Activated CD8-positive, alpha-beta memory T cell treated with anti-CD3 and anti-CD28 coated beads, Interleukin-2, amount 50 U/mL, for 1 hour (primary cell): ENCODE results near the gene DNPH1.

Experiments used
- DNase-seq: peaks from one replicate; pipeline ENCODE4 v3.0.0-alpha.2; 2020; ENCODE audit errors: extremely low read depth

The DNPH1 gene

GRCh38 chr6:43215066-43215465 lies 14.2 kb downstream of the DNPH1 start:
- no peak for DNase-seq

GRCh38 chr6:43213431-43213830 lies 15.8 kb downstream of the DNPH1 start:
- DNase-seq, result no peak

- no peak for DNase-seq
Observed at GRCh38 chr6:43211955-43212354, 17.3 kb downstream of the DNPH1 start.

- DNase-seq, result no peak
Observed at GRCh38 chr6:43207286-43207685, 22.0 kb downstream of the DNPH1 start.

GRCh38 chr6:43205849-43206248 lies 23.4 kb downstream of the DNPH1 start:
- DNase-seq, result no peak

- no peak for DNase-seq
Observed at GRCh38 chr6:43204271-43205105, 24.8 kb downstream of the DNPH1 start.

GRCh38 chr6:43203718-43204095 lies 25.6 kb downstream of the DNPH1 start:
- no peak for DNase-seq

- no peak for DNase-seq
Observed at GRCh38 chr6:43203029-43203717, 26.1 kb downstream of the DNPH1 start.

GRCh38 chr6:43202451-43202850 lies 26.8 kb downstream of the DNPH1 start:
- DNase-seq, result no peak

GRCh38 chr6:43200541-43200940 lies 28.7 kb downstream of the DNPH1 start:
- no peak for DNase-seq

GRCh38 chr6:43199912-43200311 lies 29.4 kb downstream of the DNPH1 start:
- no peak for DNase-seq

- no peak for DNase-seq
Observed at GRCh38 chr6:43196337-43196736, 32.9 kb downstream of the DNPH1 start.

- DNase-seq, result no peak
Observed at GRCh38 chr6:43193929-43194328, 35.4 kb downstream of the DNPH1 start.

- DNase-seq, result no peak
Observed at GRCh38 chr6:43192911-43193310, 36.4 kb downstream of the DNPH1 start.

GRCh38 chr6:43189776-43190304 lies 39.4 kb downstream of the DNPH1 start:
- no peak for DNase-seq

- DNase-seq, result no peak
Observed at GRCh38 chr6:43188426-43188825, 40.9 kb downstream of the DNPH1 start.

- DNase-seq, result no peak
Observed at GRCh38 chr6:43187821-43188220, 41.5 kb downstream of the DNPH1 start.

GRCh38 chr6:43186706-43187105 lies 42.6 kb downstream of the DNPH1 start:
- DNase-seq, result no peak

GRCh38 chr6:43186019-43186418 lies 43.3 kb downstream of the DNPH1 start:
- DNase-seq, result no peak

- DNase-seq, result no peak
Observed at GRCh38 chr6:43185391-43185985, 43.8 kb downstream of the DNPH1 start.

- no peak for DNase-seq
Observed at GRCh38 chr6:43184268-43184985, 44.9 kb downstream of the DNPH1 start.

- DNase-seq, result no peak
Observed at GRCh38 chr6:43183441-43183840, 45.8 kb downstream of the DNPH1 start.
